H1 (cell line): Measurements from ENCODE around the gene NRXN3. TPM values are rescaled to one million over a fixed set of nuclear protein-coding genes. Genes with fewer than 3 reads are reported as not detected.

Experiments used
- FOSL1 ChIP-seq: IDR thresholded peaks from 2 replicates; pipeline ENCODE4 v1.6.1; 2011; ENCODE audit warnings: mild to moderate bottlenecking, low read depth, low read length, moderate library complexity; ENCODE audit not compliant: insufficient read depth
- HDAC2 ChIP-seq, 2 experiments: fragments of 300-600 bp in 1 of 2; sonication (generic) in 1 of 2; IDR thresholded peaks; 2 replicates each; pipeline ENCODE4 v1.6.1; 2011 to 2012; ENCODE audit warnings: low read depth in 2 of 2, low read length in 2 of 2, mild to moderate bottlenecking in 2 of 2, moderate library complexity in 2 of 2, borderline replicate concordance in 1 of 2, inconsistent platforms in 1 of 2
- polyA plus RNA-seq, 7 experiments: library from polyadenylated mRNA; depleted of rRNA in 3 of 7; stranded (reverse) in 5 of 7; unstranded in 2 of 7; fragments of >200 nt in 5 of 7; fragments of 200-250 nt in 2 of 7; gene quantifications; 1 replicate in 5 of 7; 2 replicates in 1 of 7; 4 replicates in 1 of 7; pipeline versions ENCODE4 v1.2.1 to v1.2.3, GENCODE V29; 2011 to 2013; ENCODE audit warnings: missing spikeins in 2 of 7, mixed read lengths in 2 of 7
- total RNA-seq: library from RNA; stranded (reverse); fragmentation: NEBNext Ultra II Directional; extraction: Animal tissue kit (Norgen Biotek cat#: 25700); gene quantifications from 2 replicates; pipeline ENCODE4 v1.2.1, GENCODE V29; 2021

NRXN3 gene
- total and polyA plus RNA-seq, 2 of the 8 experiments (the other 6 are each of a cell fraction or from before 2014, with no cell fraction given) = 2.6 to 4.1 TPM

GRCh38 chr14:78414172-78414571 lies 244.0 kb downstream of the NRXN3 start (continued):
- TF ChIP-seq FOSL1 (no peak), HDAC2 (IDR thresholded peaks at IDR 0.05; ENCODE audit: borderline replicate concordance in 1 of 2, low read depth in 2 of 2, low read length in 2 of 2) (no peak)
